Activated CD4-positive, alpha-beta T cell treated with anti-CD3 and anti-CD28 coated beads, Interleukin-2, amount 50 U/mL, for 1 hour (primary cell): ENCODE results near the gene RIC1.
"Not testable (repeated sequence)": the region's sequence is repeated elsewhere in the genome, so short reads cannot be mapped to it uniquely, and the experiment has no call there.

Experiments used
- DNase-seq: peaks from one replicate; pipeline ENCODE4 v3.0.0-alpha.2; 2020

Gene RIC1

GRCh38 chr9:5675046-5675445 lies 46.1 kb downstream of the RIC1 start:
- not testable (repeated sequence) for DNase-seq

DNA sequence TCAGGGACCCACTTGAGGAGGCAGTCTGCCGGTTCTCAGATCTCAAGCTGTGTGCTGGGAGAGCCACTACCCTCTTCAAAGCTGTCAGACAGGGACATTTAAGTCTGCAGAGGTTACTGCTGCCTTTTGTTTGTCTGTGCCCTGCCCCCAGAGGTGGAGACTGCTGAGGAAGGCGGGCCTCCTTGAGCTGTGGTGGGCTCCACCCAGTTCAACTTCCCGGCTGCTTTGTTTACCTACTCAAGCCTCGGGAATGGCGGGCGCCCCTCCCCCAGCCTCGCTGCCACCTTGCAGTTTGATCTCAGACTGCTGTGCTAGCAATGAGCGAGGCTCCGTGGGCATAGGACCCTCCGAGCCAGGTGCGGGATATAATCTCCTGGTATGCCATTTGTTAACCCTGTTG lies 54.7 kb downstream of the RIC1 start:
- DNase-seq = not testable (repeated sequence)

DNA sequence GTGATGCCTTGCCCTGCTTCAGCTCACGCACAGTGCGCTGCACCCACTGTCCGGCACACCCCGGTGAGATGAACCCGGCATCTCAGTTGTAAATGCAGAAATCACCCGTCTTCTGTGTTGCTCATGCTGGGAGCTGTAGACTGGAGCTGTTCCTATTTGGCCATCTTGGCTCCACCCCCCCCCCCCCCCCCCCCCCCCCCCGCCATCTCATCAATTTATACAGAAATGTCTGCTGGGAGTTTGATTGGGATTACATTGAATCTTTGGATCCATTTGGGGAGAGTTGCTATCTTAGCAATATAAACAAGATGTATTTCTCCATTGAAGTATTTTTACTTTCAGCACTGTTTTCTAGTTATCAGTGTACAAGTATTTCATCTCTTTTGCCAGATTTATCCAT lies 55.2 kb downstream of the RIC1 start:
- DNase-seq = no peak

- DNase-seq = no peak
Observed at GRCh38 chr9:5688109-5688508, 59.2 kb downstream of the RIC1 start.

DNA sequence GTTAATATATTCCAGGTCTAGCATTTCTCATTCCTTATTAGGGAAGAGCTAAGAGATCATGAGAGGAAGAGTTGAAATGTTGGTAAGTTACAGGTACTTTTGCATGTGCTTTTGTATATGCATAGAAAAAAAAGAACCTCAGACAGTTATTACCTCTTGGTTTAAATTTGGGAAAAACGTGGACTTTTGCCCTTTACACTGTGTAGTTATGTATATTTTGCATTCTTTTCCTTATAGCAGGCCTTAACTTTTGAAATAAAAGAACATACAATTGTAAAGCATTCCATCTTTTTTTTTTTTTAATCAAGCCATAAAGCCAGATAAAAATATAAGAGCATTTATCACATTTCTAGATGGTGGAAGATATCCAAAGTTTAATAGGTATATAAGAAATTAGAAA lies 61.4 kb downstream of the RIC1 start:
- DNase-seq = no peak

GRCh38 chr9:5695860-5696259 lies 67.0 kb downstream of the RIC1 start:
- no peak for DNase-seq

- no peak for DNase-seq
Observed at GRCh38 chr9:5696884-5697283, 68.0 kb downstream of the RIC1 start.

DNA sequence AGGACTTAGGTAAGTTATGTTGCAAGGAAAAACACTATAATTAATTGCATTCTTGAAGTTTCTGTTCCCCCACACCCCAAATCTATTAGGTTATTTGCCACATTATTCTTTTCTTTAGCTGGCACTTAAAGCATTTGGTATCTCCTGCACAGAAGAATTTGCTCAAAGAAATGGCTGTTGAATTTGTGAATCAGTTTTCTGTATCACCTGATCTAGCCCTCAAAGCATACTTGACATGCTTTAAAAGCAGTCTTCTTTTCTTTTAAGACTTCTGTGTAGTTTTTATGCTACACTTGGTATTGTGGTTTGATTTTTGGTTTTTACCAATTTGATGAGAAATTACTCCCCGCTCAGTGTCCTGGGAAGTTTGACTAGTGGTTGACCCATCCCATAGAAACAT lies 69.1 kb downstream of the RIC1 start:
- DNase-seq = no peak

GRCh38 chr9:5698810-5699556 lies 70.1 kb downstream of the RIC1 start:
- no peak for DNase-seq

- DNase-seq = no peak
Observed at GRCh38 chr9:5708414-5708813, 79.5 kb downstream of the RIC1 start.

- no peak for DNase-seq
Observed at GRCh38 chr9:5712651-5713390, 83.9 kb downstream of the RIC1 start.

- no peak for DNase-seq
Observed at GRCh38 chr9:5714501-5715401, 85.8 kb downstream of the RIC1 start.

- DNase-seq = no peak
Observed at GRCh38 chr9:5715548-5716127, 86.7 kb downstream of the RIC1 start.

- DNase-seq = not testable (repeated sequence)
Observed at GRCh38 chr9:5717434-5717833, 88.5 kb downstream of the RIC1 start.

- DNase-seq = no peak
Observed at GRCh38 chr9:5718296-5719032, 89.6 kb downstream of the RIC1 start.

- DNase-seq = no peak
Observed at GRCh38 chr9:5719100-5719926, 90.4 kb downstream of the RIC1 start.

GRCh38 chr9:5720151-5720550 lies 91.2 kb downstream of the RIC1 start:
- DNase-seq = no peak

DNA sequence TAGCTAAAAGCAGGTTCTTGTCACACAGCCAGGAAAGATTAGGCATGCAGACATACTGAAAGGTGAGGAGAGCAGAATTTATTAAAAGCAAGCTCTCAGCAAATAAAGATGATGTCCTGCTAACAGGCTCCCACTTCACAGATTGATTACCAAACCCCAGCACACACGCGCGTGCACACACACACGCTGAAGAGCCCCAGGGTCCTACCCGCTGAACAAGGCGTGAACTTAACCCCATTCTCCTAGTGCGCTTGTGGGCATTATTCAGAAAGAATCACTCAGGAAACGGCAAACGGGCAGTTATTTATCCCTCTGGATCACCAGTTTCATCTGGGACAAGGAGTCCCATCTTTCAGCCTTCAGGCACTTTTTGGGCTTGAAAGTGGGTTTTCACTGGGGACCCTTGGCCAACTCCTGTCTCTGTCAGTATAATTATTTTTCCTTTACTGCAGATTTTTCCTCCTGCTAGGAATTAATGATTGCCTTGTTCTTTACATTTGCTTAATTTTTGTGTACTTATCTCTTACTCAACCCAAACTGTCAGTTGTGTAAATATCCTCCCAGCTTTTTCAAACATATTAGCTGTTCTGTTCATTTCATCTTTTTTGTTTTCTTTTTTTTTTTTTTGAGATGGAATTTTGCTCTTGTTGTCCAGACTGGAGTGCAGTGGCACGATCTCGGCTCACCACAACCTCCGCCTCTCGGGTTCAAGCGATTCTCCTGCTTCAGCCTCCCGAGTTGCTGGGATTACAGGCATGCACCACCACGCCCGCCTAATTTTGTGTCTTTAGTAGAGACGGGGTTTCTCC lies 92.6 kb downstream of the RIC1 start:
- no peak for DNase-seq

GRCh38 chr9:5722679-5723078 lies 93.8 kb downstream of the RIC1 start:
- DNase-seq = not testable (repeated sequence)

DNA sequence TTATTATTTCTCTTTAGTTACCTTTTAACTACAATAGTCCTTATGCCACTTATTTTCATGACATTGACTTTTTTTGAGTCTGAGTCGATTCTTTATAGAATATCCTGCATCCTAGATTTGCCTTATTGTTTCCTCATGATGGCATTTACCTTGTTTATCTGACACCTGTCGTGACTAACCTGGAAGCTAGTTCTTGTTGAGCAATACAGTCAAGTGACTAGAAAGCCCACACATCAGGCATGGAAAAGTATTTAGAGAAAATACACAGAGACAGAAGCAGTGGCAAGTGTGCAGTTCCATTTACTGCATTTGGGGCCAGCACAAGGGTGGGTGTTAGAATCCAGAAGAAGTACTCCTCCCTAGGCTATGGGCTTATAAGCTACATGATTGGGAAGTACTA lies 106.2 kb downstream of the RIC1 start:
- no peak for DNase-seq
